ENCODE data around the gene PDXP.
"Not testable (repeated sequence)": the region's sequence is repeated elsewhere in the genome, so short reads cannot be mapped to it uniquely, and the experiment has no call there.

The PDXP gene

DNA sequence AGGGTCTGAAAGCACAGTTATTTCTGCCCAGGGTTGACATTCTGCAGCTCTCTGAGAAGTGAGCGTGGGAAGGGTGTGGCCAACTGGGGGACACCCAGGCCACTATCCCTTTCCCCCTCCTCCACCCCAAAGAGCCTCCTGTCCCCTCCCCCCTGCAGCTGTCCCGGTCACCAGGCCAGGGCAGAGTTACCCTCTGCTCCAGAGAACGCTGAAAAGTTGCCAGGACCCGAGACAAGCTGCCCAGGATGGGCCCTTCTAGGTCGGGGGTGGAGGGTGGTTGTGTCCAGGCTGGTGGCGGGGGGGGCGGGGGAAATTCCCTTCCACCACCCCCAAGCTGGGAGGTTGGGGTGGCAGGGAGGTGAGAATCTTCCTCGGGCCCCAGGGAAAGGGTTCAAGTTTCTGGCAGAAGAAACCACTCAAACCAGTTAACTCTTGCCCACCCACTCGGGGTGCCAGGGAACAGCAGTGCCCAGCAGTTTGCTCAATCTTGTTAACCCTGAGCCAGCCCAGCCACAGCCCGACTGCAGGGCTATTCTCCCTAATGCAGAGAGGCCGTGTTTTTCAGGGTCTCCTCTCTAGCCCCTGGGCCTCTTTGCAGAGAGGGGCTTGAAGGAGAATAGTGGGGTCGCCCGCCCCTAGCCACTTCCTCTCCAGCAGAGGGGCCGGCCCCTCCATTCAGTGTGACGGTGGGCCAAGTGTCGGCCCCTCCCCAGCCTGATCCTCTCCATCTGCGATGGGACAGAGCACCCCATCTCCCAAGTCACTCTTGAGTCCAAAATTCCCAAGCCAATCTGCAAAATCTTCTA, 17.6 kb downstream of the PDXP start:
- peak; percentile 70 for DNase-seq

DNA sequence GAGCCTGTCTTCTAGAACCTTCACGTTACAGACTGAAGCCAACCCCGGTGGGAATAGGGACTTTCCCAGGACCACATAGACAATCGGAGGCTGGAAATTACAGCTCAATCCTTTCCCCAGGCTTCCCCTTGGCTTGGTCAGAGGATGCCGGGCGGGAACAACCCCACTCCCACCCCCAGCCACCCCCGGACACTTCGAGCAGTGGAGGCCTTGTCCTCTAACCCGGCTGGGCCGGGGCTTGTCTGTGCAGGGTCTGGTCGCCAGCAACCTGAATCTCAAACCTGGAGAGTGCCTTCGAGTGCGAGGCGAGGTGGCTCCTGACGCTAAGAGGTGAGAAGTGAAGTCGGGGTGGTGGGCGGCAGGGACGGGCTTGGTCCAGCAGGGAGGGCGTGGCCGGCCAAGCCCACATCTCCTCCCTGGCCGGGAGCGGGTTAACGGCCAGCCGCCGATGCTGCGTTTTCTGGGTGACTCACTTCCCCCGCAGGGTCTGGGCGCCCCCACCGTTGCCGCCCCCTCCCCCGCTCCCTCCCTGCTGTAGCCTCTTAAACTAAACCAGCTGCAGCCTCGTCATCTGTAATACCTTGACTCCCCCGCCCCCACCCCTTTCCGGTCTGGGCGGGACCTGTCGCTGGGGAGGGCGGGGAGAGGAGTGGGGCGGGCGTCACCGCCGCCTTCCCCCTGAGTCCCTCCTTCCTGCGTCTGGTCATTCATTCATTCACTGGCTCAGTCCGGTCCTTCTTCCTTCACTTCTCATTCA, 18.4 kb downstream of the PDXP start:
- DNase-seq: peak; percentile 91

DNA sequence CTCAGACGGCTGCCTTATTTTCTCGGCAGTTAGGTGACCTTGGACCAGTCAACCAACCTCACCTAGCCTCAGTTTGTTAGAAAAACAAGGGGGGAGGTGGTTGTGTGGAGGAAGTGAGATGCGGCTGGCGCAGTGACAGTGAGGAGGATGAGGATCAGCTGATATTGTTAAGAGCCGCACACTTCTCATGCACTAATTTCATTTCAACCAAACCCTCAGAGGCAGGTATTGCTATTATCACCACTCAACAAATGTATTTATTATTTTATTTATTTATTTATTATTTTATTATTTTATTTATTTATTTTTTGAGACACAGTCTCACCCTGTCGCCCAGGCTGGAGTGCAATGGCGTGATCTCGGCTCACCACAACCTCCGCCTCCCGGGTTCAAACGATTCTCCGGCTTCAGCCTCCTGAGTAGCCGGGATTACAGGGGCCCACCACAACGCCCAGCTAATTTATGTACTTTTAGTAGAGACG, 19.0 kb downstream of the PDXP start:
- no peak for DNase-seq

DNA sequence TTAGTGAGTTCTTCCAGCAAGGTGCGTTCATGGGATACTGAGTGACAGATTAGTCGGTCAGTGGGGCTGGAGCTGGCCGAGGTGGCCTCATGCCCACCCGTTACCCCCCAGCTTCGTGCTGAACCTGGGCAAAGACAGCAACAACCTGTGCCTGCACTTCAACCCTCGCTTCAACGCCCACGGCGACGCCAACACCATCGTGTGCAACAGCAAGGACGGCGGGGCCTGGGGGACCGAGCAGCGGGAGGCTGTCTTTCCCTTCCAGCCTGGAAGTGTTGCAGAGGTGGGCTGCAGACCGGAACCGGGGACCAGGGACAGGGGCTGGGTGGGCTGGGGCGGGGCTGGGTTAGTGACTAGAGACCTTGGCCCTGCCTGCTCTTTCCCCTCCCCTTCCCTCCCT, 19.8 kb downstream of the PDXP start:
- DNase-seq: no peak

GRCh38 chr22:37679670-37680069, 21.1 kb downstream of the PDXP start:
- no peak for DNase-seq

DNA sequence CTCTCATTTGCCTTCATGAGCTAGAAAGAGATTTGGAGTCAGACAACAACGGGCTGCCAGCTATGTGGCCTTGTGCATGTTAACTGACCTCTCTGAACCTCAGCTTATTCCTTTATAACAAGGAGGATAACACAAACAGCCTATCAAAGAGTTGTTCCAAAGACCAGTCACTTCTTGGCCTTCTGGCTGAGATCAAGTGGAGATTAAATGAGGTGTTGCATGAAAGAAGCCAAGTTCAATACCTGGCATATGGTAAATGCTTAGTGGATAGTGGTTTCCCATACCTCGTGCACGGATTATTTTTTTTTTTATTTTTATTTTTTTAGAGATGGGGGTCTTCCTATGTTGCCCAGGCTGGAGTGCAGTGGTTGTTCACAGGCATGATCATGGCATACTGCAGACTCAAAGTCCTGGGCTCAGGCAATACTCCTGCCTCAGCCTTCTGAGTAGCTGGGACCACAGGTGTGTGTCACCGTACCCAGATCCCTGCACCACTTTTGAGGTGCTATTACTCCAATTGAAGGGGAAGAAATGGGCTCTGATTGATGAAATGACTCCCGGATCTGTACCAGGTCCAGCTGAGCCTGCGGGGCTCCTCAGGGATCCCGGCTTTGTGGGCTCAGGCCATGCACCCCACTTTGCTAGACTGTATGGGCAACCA, 21.8 kb downstream of the PDXP start:
- no peak for DNase-seq

- no peak for DNase-seq
Observed at GRCh38 chr22:37681001-37681424, 22.5 kb downstream of the PDXP start.

GRCh38 chr22:37681556-37682049, 23.1 kb downstream of the PDXP start:
- DNase-seq: peak; percentile 73

GRCh38 chr22:37684803-37685615, 26.5 kb downstream of the PDXP start:
- DNase-seq: no peak

- DNase-seq: peak; percentile 93
Observed at GRCh38 chr22:37686002-37686982, 27.8 kb downstream of the PDXP start, which contains the start of gene NOL12. Gene NOL12 (plus strand): TSS chr22:37686343. CDS start chr22:37686393, 50 bp downstream.

DNA sequence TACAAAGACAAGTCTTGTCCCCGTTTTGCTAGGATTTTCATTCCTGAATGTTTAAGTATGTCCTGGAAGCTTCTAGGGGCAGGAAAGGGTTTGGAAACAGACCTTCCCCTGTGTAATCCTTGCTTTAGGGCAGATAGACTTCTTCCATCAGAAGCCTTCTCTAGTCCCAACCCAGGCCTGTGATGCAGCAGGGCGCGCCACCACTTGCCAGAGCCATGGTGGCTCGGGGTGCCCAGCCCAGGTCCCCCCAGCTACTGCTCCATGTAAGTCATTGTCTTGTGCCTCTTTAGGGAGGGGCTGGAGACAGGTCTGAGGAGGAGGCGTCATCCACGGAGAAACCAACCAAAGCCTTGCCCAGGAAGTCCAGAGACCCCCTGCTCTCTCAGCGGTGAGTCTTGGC, 31.9 kb downstream of the PDXP start:
- DNase-seq: no peak

DNA sequence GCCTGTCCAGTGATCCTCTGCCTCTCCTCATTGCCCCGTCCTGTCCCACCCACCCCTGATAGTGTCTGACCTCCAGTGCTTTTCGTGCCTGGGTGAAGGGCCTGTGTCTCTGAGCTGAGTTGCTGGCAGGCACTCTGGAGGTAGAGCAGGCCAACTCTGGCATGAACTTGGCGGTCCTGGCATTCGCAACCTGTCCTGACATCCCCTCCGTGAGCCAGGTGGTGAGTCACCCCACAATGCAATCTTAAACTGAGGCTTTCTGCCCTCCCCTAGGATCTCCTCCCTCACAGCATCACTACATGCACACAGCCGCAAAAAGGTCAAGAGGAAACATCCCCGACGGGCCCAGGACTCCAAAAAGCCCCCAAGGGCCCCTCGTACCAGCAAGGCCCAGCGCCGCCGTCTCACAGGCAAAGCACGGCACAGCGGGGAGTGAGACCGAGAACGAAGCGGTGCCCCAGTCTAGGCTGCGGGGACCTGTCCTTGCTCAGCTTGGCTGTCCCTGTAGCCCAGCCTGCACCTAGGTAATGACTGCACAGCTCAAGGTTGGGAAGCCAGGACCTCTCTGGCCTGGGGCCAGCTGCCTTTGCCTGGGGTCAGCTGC, 32.5 kb downstream of the PDXP start:
- DNase-seq: no peak

- DNase-seq: no peak
Observed at GRCh38 chr22:37692627-37693285, 34.2 kb downstream of the PDXP start.

DNA sequence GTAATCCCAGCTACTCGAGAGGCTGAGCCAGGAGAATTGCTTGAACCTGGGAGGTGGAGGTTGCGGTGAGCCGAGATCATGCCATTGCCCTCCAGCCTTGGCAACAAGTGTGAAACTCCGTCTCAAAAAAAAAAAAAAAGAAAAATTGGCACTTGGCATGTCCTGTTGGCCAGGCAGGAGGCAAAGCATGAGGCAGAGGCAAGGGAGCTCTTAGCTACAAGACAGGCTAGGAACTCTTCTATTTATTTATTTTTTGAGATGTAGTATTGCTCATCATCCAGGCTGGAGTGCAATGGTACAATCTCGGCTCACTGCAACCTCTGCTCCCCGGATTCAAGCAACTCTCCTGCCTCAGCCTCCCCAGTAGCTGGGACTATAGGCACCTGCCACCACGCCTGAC, 35.6 kb downstream of the PDXP start:
- DNase-seq: not testable (repeated sequence)

GRCh38 chr22:37696260-37696656, 37.7 kb downstream of the PDXP start:
- DNase-seq: not testable (repeated sequence)

DNA sequence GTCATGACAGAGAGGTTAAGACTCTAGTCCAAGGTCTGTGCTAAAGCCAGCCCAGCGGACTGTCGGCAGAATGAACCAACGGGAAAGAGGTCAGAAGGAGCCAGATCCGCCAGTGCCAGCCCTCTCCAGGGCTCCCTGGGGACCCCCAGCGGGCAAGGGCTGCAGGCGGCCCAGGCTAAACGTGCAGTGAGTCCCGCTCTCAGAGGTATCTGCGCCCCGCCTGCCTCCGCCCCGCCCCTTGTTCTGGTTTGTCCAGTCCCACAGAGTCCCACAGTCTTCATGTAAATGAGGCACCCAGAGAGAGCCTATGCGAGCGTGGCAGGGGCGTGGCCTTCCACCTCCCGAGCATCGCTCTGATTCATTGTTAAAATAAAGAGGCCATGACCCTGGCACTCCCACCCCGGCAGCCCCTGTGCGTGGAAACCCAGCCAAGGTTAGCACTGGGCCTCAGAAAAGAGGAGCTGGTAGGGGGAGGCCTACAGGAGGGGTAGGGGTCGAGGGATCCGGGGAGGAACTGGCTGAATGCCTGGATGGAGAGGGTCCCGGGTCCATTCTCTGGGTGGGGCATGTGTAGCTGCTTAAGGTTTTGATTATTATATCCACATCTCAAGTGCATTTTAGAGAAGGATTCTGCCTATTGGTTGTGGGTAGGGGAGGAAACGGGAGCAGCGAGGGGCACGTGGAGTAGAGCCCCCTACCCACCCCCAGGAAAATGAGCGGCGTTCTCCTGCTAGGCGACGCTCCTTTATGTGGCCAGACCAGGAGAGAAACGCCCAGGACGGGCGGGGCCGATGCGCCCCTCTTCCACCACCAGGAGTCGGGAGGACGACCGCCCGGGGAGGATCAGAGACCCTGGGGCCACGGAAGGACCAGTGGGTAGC, 38.4 kb downstream of the PDXP start, which contains the start of gene TRIOBP:
Gene TRIOBP, plus strand, starts transcription at position 392 of the 881 bp plus-strand sequence. CDS start 4,318 bp downstream, outside the sequence.
- peak; percentile 93 for DNase-seq

- DNase-seq: no peak
Observed at GRCh38 chr22:37697538-37697835, 39.0 kb downstream of the PDXP start.

DNA sequence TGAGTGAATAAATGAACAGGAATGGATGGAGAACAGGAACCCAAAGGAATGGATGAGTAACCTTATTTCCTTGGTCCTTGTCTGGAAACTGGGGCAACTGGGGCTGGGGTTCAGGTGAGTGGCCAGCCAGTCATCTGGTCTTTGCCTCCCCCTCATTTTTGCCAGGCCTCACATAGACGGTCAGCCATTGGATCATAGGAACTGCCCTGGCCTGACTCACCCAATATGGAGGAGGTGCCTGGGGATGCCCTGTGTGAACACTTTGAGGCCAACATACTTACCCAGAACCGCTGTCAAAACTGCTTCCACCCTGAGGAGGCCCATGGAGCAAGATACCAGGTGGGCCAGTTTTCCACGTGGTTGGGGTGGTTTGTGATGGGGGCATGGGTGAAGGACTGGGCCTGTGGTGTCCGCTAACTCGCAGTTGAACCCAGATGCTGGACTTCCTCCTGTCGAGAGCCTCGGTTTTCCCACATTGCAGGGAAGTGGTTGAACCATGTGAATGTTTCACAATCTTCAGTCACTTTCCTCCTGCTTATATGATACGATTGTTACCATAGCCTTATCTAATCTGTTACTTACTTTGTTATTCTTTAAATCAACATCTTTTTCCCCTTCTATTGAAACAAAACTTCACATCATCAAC, 42.7 kb downstream of the PDXP start:
- DNase-seq: no peak
